Mesodermal cell (in vitro differentiated cells): ENCODE data around the gene MYL4. TPM values are rescaled to one million over a fixed set of nuclear protein-coding genes. Genes with fewer than 3 reads are reported as not detected.
A peak's percentile ranks its signal among the peaks of the same experiment; 100 is the strongest.
"Not testable (repeated sequence)": the region's sequence is repeated elsewhere in the genome, so short reads cannot be mapped to it uniquely, and the experiment has no call there.

Experiments
- H3K27ac ChIP-seq: 2 replicates; pipeline ENCODE4 v1.7.0; 2013; ENCODE audit warnings: mild to moderate bottlenecking, low read depth, low read length, moderate library complexity; ENCODE audit not compliant: severe bottlenecking
- H3K36me3 ChIP-seq: 2 replicates; pipeline ENCODE4 v1.7.1; 2013; ENCODE audit warnings: mild to moderate bottlenecking, low read length, moderate library complexity; ENCODE audit not compliant: control insufficient read depth, insufficient read depth
- H3K4me1 ChIP-seq: one replicate; pipeline ENCODE4 v1.7.1; 2013; ENCODE audit warnings: mild to moderate bottlenecking, low read length; ENCODE audit not compliant: insufficient read depth, control insufficient read depth, poor library complexity, severe bottlenecking
- H3K4me3 ChIP-seq: 2 replicates; pipeline ENCODE4 v1.7.0; 2013; ENCODE audit warnings: low read length, control low read depth, mild to moderate bottlenecking; ENCODE audit not compliant: insufficient read depth, poor library complexity, severe bottlenecking; ENCODE audit errors: extremely low read depth
- H3K9me3 ChIP-seq: 2 replicates; pipeline ENCODE4 v1.7.1; 2013; ENCODE audit warnings: mild to moderate bottlenecking, low read length, moderate library complexity; ENCODE audit not compliant: control insufficient read depth
- WGBS, 2 experiments: methylation state at CpG; one replicate each; pipeline ENCODE4 v1.1.5; 2013; ENCODE audit warnings: missing lambda C conversion rate in 2 of 2; ENCODE audit not compliant: insufficient coverage in 2 of 2; 5-methylcytosine and 5-hydroxymethylcytosine counted together
- polyA plus RNA-seq, 2 experiments: library from polyadenylated mRNA; stranded (reverse); fragments of 50-300 nt; gene quantifications; one replicate each; pipeline ENCODE4 v1.2.3, GENCODE V29; 2013

The MYL4 gene
- polyA plus RNA-seq (2013, experiment 1 of 2): 46.6 TPM
- polyA plus RNA-seq (2013, experiment 2 of 2): 36.6 TPM

DNA sequence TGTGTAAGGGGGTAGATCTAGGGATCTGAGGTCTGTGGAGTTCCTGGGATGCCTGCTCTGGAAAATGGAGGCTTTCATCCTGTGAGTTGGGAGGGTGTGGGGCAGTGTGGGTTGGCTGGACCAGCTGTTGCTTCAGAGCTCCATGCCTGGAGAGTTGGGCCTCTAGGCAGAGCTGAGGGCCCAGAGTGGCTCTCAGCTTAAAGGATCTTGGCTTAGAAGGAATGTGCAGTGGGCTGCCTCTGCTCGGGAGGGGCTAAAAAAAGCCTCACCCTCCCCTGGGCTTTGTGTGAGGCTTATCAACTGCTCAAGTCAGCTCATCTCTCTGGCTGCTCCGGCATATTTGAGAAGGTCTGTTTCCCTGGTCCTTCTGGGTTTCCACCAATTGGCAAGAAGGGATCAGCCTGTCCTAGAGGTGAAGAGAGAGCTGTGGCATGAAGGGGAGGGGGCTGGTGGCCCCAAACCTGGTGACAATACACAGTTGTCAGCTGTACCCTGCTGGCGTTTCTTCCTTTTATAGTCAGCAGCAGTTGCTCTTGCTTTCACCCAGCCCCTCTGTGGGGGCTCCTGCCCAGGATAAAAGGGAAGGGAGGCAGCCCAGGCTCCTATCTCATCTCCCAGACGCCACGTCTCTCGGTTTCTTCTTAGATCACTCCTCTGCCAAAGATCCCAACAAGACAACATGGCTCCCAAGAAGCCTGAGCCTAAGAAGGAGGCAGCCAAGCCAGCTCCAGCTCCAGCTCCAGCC lies at the start of gene MYL4:
MYL4 (plus strand) TSS at position 605 of the 745 bp plus-strand sequence; CDS start at position 680, 75 bp downstream.
- H3K9me3 ChIP-seq: no peaks in the 10 kb centered on the region
- peak within 1 kb of the TSS; percentile 15 for H3K4me3 ChIP-seq
- peak within 1 kb of the TSS; percentile 63 for H3K27ac ChIP-seq
- WGBS, 2 experiments: 67 to 69% methylated on average over 2 of the region's 6 CpGs
- peaks cover 41% of the 10 kb centered on the region for H3K4me1 ChIP-seq
- H3K36me3 ChIP-seq: no peaks in the 10 kb centered on the region

DNA sequence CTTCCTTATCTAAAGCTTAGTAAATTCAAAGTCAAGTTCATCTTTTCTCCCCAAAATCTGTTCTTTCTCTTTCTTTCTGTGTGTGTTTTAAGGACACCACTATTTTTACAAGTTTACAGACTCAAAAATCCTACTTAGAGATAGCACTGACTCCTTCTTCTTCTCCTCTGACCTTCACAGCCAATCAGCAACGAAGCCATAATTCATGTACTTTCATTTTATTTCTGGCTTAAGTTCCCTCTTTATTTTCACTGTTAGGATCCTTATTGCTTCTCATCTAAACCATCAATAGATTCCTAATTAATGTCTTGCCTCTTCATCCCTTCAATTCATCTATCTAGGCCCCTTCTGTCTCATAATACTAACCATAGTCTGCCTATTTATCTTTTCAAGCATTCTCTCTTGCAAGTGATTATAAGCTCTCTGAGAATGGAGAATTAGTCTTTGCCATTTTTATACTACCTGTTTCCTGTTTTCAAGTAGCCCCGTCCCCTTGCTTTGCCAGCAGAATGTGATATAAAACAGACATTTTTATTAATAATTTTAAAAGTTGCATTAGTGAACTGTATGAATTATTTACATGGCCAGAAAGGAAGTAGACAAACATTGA lies 47.0 kb upstream of the MYL4 start:
- H3K36me3 ChIP-seq: peaks cover 79% of the 10 kb centered on the region
- no peak overlapping the region for H3K4me3 ChIP-seq
- WGBS, 2 experiments: 85 to 100% methylated on average over 1 of the region's 2 CpGs
- H3K27ac ChIP-seq: no peak overlapping the region
- H3K4me1 ChIP-seq: no peaks in the 10 kb centered on the region
- no peaks in the 10 kb centered on the region for H3K9me3 ChIP-seq

DNA sequence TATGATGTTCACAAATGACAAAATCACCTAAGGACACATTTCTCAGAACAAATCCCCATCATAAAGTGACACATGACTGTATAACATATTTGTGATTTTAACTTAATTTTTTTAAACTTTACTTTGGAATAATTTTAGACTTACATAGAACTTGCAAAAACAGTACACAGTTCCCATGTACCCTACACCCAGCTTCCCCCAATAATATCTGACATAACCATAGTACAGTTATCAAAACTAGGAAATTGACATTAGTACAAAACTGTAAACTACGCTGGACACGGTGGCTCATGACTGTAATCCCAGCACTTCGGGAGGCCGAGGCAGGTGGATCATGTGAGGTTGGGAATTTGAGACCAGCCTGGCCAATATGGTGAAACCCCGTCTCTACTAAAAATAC lies 44.9 kb upstream of the MYL4 start:
- no peak overlapping the region for H3K27ac ChIP-seq
- H3K9me3 ChIP-seq: no peaks in the 10 kb centered on the region
- H3K36me3 ChIP-seq: peaks cover 81% of the 10 kb centered on the region
- H3K4me3 ChIP-seq: no peak overlapping the region
- H3K4me1 ChIP-seq: no peaks in the 10 kb centered on the region
- 97 to 98% methylated on average over 4 to 5 of the region's 5 CpGs for WGBS, 2 experiments

DNA sequence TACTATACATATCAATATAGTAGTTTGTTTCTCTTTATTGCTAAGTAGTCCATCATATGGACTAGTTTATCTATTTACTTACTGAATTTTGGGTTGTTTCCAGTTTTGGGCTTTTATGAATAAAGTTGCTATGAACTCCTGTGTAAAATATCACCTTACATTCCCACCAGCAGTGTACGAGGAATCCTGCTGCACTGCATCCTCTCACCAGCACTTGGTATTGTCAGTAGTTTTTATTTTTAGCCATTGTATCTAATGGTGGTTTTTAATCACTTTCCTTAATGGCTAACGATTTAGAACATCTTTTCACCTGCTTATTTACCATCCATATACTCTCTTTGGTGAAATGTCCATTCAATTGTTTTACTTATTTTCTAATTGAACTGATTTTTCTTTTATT lies 44.0 kb upstream of the MYL4 start:
- Histone ChIP-seq H3K4me3 (no peak overlapping the region), H3K9me3 (no peaks in the 10 kb centered on the region), H3K27ac (no peak overlapping the region), H3K36me3 (peaks cover 78% of the 10 kb centered on the region), H3K4me1 (no peaks in the 10 kb centered on the region)
- WGBS, 2 experiments: no CpG with 5 or more reads among the region's 2 CpGs

DNA sequence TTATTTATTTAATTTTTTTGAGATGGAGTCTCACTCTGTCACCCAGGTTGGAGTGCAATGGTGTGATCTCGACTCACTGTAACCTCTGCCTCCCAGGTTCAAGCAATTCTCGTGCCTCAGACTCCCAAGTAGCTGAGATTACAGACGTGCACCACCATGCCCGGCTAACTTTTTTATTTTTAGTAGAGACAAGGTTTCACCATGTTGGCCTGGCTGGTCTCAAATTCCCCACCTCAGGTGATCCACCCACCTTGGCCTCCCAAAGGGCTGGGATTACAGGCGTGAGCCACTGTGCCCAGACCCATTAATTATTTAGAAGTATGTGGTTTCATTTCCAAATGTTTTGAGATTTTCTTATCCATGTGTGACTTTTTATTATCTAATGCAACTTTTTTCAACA lies 42.3 kb upstream of the MYL4 start:
- H3K36me3 ChIP-seq: peaks cover 69% of the 10 kb centered on the region
- not testable (repeated sequence) for H3K9me3 ChIP-seq, H3K4me1 ChIP-seq, H3K27ac ChIP-seq, H3K4me3 ChIP-seq
- 87 to 100% methylated on average over 3 to 5 of the region's 5 CpGs for WGBS, 2 experiments

DNA sequence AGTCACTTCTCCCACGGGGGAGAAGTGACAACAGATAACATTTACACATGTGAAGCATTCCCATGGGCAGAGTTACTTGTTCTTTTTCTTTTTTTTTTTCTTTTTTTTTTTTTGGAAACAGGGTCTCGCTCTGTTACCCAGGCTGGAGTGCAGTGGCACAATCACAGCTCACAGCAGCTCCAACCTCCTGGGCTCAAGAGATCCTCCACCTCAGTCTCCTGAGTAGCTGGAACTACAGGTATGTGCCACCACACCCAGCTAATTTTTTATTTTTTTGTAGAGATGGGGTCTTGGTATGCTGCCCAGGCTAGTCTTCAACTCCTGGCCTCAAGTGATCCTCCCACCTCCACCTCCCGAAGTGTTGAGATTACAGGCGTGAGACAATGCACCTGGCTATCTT lies 40.3 kb upstream of the MYL4 start:
- not testable (repeated sequence) for H3K27ac ChIP-seq, H3K4me1 ChIP-seq, H3K9me3 ChIP-seq, H3K4me3 ChIP-seq
- peaks cover 65% of the 10 kb centered on the region for H3K36me3 ChIP-seq
- 89 to 96% methylated on average over 1 to 3 of the region's 4 CpGs for WGBS, 2 experiments

DNA sequence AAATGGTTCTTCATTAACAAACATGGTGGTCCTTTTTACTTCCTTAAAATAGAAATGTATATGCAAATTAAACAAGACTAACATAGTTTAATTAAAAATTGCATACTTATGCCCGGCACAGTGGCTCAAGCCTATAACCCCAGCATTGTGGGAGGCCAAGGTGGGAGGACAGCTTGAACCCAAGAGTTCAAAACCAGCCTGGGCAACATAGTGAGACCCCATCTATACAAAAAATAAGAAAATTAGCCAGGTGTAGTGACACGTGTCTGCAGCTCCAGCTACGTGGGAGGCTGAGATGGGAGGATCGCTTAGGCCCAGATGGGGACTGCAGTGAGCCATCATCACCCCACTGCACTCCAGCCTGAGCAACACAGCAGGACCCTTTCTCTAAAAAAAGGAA lies 38.4 kb upstream of the MYL4 start:
- H3K27ac ChIP-seq: no peak overlapping the region
- WGBS, 2 experiments: 97% methylated on average over 4 of the region's 4 CpGs; no CpG with 5 or more reads in 1 of the 2 experiments
- no peak overlapping the region for H3K4me3 ChIP-seq
- H3K4me1 ChIP-seq: no peaks in the 10 kb centered on the region
- no peaks in the 10 kb centered on the region for H3K9me3 ChIP-seq
- peaks cover 66% of the 10 kb centered on the region for H3K36me3 ChIP-seq

DNA sequence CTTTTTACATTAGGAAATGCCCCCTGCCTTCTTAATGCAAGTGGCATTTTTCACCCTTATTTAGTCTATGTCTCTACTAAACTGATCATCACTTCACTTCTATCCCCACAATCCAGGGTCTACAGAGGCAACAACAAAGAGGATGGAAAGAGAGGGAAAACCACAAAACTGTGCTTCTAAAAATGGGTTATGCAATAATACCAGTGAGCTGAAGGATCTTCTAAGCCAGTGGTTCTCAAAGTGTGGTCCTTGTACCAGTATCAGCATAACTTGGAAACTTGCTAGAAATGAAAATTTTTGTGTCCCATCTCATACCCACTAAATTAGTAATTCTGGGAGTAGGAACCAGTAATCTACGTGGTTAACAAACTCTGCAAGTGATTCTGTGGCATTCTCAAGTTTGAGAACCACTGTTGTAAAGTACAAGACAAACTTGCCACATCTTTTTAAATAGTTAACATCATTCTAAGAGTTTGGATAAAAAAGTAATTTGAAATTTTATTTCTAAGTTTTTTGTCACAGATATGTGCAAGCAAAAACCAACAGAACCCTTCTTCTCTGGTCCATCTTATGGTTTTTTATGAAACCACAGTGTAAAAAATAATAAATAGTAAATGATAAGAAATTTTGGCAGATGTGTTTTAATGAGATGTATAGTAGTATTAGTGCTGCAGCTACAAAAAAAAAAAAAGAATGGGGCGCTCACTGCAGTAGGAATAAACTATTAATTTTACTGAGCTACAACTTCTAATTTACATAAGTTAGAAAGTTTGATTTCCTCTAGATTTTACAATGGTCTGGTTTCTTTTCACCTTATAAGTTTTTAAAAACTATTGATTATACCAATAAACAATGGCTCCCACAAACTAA lies 36.2 kb upstream of the MYL4 start:
- Histone ChIP-seq H3K27ac (no peak overlapping the region), H3K36me3 (peaks cover 67% of the 10 kb centered on the region), H3K4me1 (no peaks in the 10 kb centered on the region), H3K9me3 (no peaks in the 10 kb centered on the region), H3K4me3 (no peak overlapping the region)
- WGBS, 2 experiments: no CpG with 5 or more reads among the region's 2 CpGs

DNA sequence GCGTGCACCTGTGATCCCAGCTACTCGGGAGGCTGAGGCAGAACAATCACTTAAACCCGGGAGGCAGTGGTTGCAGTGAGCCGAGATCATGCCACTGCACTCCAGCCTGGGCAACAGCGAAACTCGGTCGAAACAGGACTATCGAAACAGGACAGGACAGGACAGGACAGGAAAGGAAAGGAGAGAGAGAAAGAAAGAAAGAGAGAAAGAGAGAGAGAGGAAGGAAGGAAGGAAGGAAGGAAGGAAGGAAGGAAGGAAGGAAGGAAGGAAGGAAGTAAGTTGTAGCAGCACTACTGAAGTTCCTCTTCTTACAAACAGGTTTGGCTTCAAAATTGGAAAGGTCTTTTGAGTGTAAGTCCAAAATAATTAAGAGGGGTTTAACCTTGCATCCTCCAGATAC lies 34.3 kb upstream of the MYL4 start:
- peaks cover 69% of the 10 kb centered on the region for H3K36me3 ChIP-seq
- not testable (repeated sequence) for H3K9me3 ChIP-seq, H3K4me1 ChIP-seq, H3K4me3 ChIP-seq, H3K27ac ChIP-seq
- 91 to 99% methylated on average over 8 of the region's 8 CpGs for WGBS, 2 experiments

DNA sequence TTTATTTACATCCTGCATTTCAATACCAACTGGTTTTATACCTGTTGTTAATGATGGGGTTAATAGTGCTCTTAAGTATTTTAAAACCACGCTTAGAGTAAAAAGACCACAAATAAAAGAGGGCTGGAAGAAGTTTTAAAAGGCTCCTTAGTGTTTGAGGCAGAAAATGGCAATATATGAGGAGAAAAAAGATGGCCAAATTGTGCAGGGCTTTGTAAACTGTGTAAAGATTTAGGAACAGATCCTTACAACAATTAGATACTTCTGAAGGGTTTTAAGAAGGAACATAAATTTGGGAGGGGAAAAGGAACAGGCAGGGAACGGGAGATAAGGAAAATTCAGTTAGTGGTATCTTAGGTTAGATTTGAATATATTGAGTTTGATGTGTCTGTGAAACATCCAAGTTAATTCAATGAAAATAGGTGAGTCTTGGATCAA lies 32.7 kb upstream of the MYL4 start:
- no peak overlapping the region for H3K27ac ChIP-seq
- H3K4me3 ChIP-seq: no peak overlapping the region
- peaks cover 72% of the 10 kb centered on the region for H3K36me3 ChIP-seq
- 83 to 100% methylated on average over 1 of the region's 2 CpGs for WGBS, 2 experiments
- H3K4me1 ChIP-seq: no peaks in the 10 kb centered on the region
- no peaks in the 10 kb centered on the region for H3K9me3 ChIP-seq
